ENCODE data around the gene PIGW.

PIGW gene

GRCh38 chr17:36534840-36535668 lies at the start of gene PIGW, which contains the start of gene MYO19:
PIGW (plus strand) TSS chr17:36534987; CDS start chr17:36537102, 2,115 bp downstream.
MYO19 (minus strand) TSS chr17:36534868; CDS start chr17:36532538, 2,330 bp downstream.
- H3K9ac ChIP-seq (ENCODE audit: low read depth, low read length), result peak within 1 kb of the TSS; percentile 97
- H3K27ac ChIP-seq (ENCODE audit: low read length), result peak within 1 kb of the TSS; percentile 93
- H3K27me3 ChIP-seq (ENCODE audit: insufficient read depth, low read length), result no peaks in the 10 kb centered on the region
- H3K36me3 ChIP-seq (ENCODE audit: insufficient read depth, low read depth, low read length), result peaks cover 58% of the 10 kb centered on the region
- H3K4me1 ChIP-seq (ENCODE audit: insufficient read depth, low read length), result peaks cover 11% of the 10 kb centered on the region; the same call in 1 of the 2 replicates
- H3K9me3 ChIP-seq (ENCODE audit: insufficient read depth, low read depth, low read length), result no peaks in the 10 kb centered on the region
- H3K4me3 ChIP-seq (ENCODE audit: low read length), result peak within 1 kb of the TSS; percentile 91

- Histone ChIP-seq H3K9ac (ENCODE audit: low read depth, low read length) (no peak overlapping the region), H3K27ac (ENCODE audit: low read length) (no peak overlapping the region), H3K27me3 (ENCODE audit: insufficient read depth, low read length) (peaks cover 51% of the 10 kb centered on the region), H3K4me3 (ENCODE audit: low read length) (no peak overlapping the region), H3K9me3 (ENCODE audit: insufficient read depth, low read depth, low read length) (no peaks in the 10 kb centered on the region), H3K36me3 (ENCODE audit: insufficient read depth, low read depth, low read length) (peaks cover 11% of the 10 kb centered on the region; the same call in 1 of the 2 replicates), H3K4me1 (ENCODE audit: insufficient read depth, low read length) (no peaks in the 10 kb centered on the region)
Observed at GRCh38 chr17:36485027-36485426, 49.8 kb upstream of the PIGW start.

- peak overlapping the region; percentile 66; the same call in 1 of the 2 replicates for H3K9ac ChIP-seq (ENCODE audit: low read depth, low read length)
- peaks cover 15% of the 10 kb centered on the region; the same call in 1 of the 2 replicates for H3K36me3 ChIP-seq (ENCODE audit: insufficient read depth, low read depth, low read length)
- peaks cover 50% of the 10 kb centered on the region for H3K27me3 ChIP-seq (ENCODE audit: insufficient read depth, low read length)
- H3K4me1 ChIP-seq (ENCODE audit: insufficient read depth, low read length), result no peaks in the 10 kb centered on the region
- no peaks in the 10 kb centered on the region for H3K9me3 ChIP-seq (ENCODE audit: insufficient read depth, low read depth, low read length)
- peak overlapping the region; percentile 97 for H3K4me3 ChIP-seq (ENCODE audit: low read length)
- H3K27ac ChIP-seq (ENCODE audit: low read length), result no peak overlapping the region
Observed at GRCh38 chr17:36485805-36486203, 49.0 kb upstream of the PIGW start.

GRCh38 chr17:36486204-36487194 lies 48.3 kb upstream of the PIGW start, which contains the start of gene ZNHIT3:
ZNHIT3 (plus strand) TSS chr17:36486681; CDS start chr17:36486700, 19 bp downstream.
- Histone ChIP-seq H3K27me3 (ENCODE audit: insufficient read depth, low read length) (peaks cover 43% of the 10 kb centered on the region), H3K27ac (ENCODE audit: low read length) (no peak within 1 kb of the TSS)

GRCh38 chr17:36493956-36494355 lies 40.8 kb upstream of the PIGW start:
- Histone ChIP-seq H3K27ac (ENCODE audit: low read length) (no peak overlapping the region), H3K27me3 (ENCODE audit: insufficient read depth, low read length) (no peaks in the 10 kb centered on the region), H3K36me3 (ENCODE audit: insufficient read depth, low read depth, low read length) (peaks cover 84% of the 10 kb centered on the region), H3K9ac (ENCODE audit: low read depth, low read length) (no peak overlapping the region), H3K9me3 (ENCODE audit: insufficient read depth, low read depth, low read length) (no peaks in the 10 kb centered on the region), H3K4me1 (ENCODE audit: insufficient read depth, low read length) (no peaks in the 10 kb centered on the region), H3K4me3 (ENCODE audit: low read length) (no peak overlapping the region)

More at GRCh38 chr17:36486204-36487194, 48.3 kb upstream of the PIGW start, which contains the start of gene ZNHIT3:
- Histone ChIP-seq H3K9ac (ENCODE audit: low read depth, low read length) (peak within 1 kb of the TSS; percentile 90), H3K4me3 (ENCODE audit: low read length) (peak within 1 kb of the TSS; percentile 97), H3K36me3 (ENCODE audit: insufficient read depth, low read depth, low read length) (peaks cover 15% of the 10 kb centered on the region; the same call in 1 of the 2 replicates), H3K4me1 (ENCODE audit: insufficient read depth, low read length) (no peaks in the 10 kb centered on the region), H3K9me3 (ENCODE audit: insufficient read depth, low read depth, low read length) (no peaks in the 10 kb centered on the region)

- no peak overlapping the region for H3K9ac ChIP-seq (ENCODE audit: low read depth, low read length)
- H3K4me1 ChIP-seq (ENCODE audit: insufficient read depth, low read length), result no peaks in the 10 kb centered on the region
- H3K36me3 ChIP-seq (ENCODE audit: insufficient read depth, low read depth, low read length), result peaks cover 86% of the 10 kb centered on the region
- no peaks in the 10 kb centered on the region for H3K9me3 ChIP-seq (ENCODE audit: insufficient read depth, low read depth, low read length)
- H3K27me3 ChIP-seq (ENCODE audit: insufficient read depth, low read length), result no peaks in the 10 kb centered on the region
- no peak overlapping the region for H3K27ac ChIP-seq (ENCODE audit: low read length)
- no peak overlapping the region for H3K4me3 ChIP-seq (ENCODE audit: low read length)
Observed at GRCh38 chr17:36494674-36495073, 40.1 kb upstream of the PIGW start.

- Histone ChIP-seq H3K27ac (ENCODE audit: low read length) (no peak overlapping the region), H3K27me3 (ENCODE audit: insufficient read depth, low read length) (no peaks in the 10 kb centered on the region), H3K4me3 (ENCODE audit: low read length) (no peak overlapping the region), H3K9me3 (ENCODE audit: insufficient read depth, low read depth, low read length) (no peaks in the 10 kb centered on the region), H3K36me3 (ENCODE audit: insufficient read depth, low read depth, low read length) (peaks cover 87% of the 10 kb centered on the region), H3K4me1 (ENCODE audit: insufficient read depth, low read length) (no peaks in the 10 kb centered on the region), H3K9ac (ENCODE audit: low read depth, low read length) (no peak overlapping the region)
Observed at GRCh38 chr17:36495076-36495578, 39.7 kb upstream of the PIGW start.

- H3K27ac ChIP-seq (ENCODE audit: low read length), result no peak overlapping the region
- H3K9me3 ChIP-seq (ENCODE audit: insufficient read depth, low read depth, low read length), result no peaks in the 10 kb centered on the region
- H3K4me3 ChIP-seq (ENCODE audit: low read length), result no peak overlapping the region
- peaks cover 94% of the 10 kb centered on the region for H3K36me3 ChIP-seq (ENCODE audit: insufficient read depth, low read depth, low read length)
- no peaks in the 10 kb centered on the region for H3K4me1 ChIP-seq (ENCODE audit: insufficient read depth, low read length)
- H3K9ac ChIP-seq (ENCODE audit: low read depth, low read length), result no peak overlapping the region
- H3K27me3 ChIP-seq (ENCODE audit: insufficient read depth, low read length), result no peaks in the 10 kb centered on the region
Observed at GRCh38 chr17:36496018-36496789, 38.6 kb upstream of the PIGW start.

- peaks cover 97% of the 10 kb centered on the region for H3K36me3 ChIP-seq (ENCODE audit: insufficient read depth, low read depth, low read length)
Observed at GRCh38 chr17:36498155-36498554, 36.6 kb upstream of the PIGW start.

GRCh38 chr17:36498560-36499300 lies 36.1 kb upstream of the PIGW start:
- H3K4me3 ChIP-seq (ENCODE audit: low read length), result no peak overlapping the region
- H3K9me3 ChIP-seq (ENCODE audit: insufficient read depth, low read depth, low read length), result no peaks in the 10 kb centered on the region
- no peak overlapping the region for H3K27ac ChIP-seq (ENCODE audit: low read length)
- H3K9ac ChIP-seq (ENCODE audit: low read depth, low read length), result no peak overlapping the region
- peaks cover 97% of the 10 kb centered on the region for H3K36me3 ChIP-seq (ENCODE audit: insufficient read depth, low read depth, low read length)
- H3K4me1 ChIP-seq (ENCODE audit: insufficient read depth, low read length), result no peaks in the 10 kb centered on the region
- H3K27me3 ChIP-seq (ENCODE audit: insufficient read depth, low read length), result no peaks in the 10 kb centered on the region

More at GRCh38 chr17:36498155-36498554, 36.6 kb upstream of the PIGW start:
- H3K9me3 ChIP-seq (ENCODE audit: insufficient read depth, low read depth, low read length), result no peaks in the 10 kb centered on the region
- no peaks in the 10 kb centered on the region for H3K27me3 ChIP-seq (ENCODE audit: insufficient read depth, low read length)
- no peak overlapping the region for H3K4me3 ChIP-seq (ENCODE audit: low read length)
- no peak overlapping the region for H3K9ac ChIP-seq (ENCODE audit: low read depth, low read length)
- H3K4me1 ChIP-seq (ENCODE audit: insufficient read depth, low read length), result no peaks in the 10 kb centered on the region
- H3K27ac ChIP-seq (ENCODE audit: low read length), result no peak overlapping the region
